NCI-H187 (cell line): ENCODE measurements around the gene IL1RL2.

ENCODE experiments used
- DNase-seq, 2 experiments: peaks; one replicate each; lab custom pipeline; 2025; lab: John Stamatoyannopoulos, UW

Gene IL1RL2

DNA sequence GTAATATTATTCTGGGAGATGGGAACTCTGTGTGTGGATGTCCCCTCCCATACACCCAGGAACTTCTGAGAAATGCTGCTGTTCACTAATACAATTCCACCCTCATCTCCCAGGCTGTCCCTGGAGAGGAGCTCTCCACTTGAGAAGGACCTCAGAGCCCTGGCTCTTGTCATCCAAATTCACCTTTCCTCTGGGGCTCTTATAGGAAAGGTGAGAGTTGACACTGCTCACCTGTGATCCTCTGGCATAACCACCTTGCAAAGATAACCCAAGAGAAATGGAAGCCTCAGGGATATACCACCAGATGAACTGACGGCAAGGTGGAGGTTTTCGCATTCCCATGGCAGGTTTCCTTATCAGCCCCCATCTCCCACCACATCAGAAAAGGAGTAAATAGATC, 52.0 kb downstream of the IL1RL2 start:
- DNase-seq = no peak

DNA sequence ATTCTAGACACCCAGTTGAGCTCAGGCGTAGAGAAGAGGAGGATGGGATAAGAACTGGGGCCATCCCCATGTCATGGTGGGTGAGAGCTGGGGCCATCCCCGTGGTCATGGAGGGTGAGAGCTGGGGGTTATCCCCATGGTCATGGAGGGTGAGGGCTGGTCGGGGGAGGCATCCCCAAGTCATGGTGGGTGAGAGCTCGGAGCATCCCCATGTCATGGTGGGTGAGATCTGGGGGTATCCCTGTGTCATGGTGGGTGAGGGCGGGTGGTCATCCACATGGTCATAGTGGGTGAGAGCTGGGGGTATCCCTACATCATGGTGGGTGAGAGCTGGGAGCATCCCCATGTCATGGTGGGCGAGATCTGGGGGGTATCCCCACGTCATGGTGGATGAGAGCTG, 52.5 kb downstream of the IL1RL2 start:
- DNase-seq = no peak

DNA sequence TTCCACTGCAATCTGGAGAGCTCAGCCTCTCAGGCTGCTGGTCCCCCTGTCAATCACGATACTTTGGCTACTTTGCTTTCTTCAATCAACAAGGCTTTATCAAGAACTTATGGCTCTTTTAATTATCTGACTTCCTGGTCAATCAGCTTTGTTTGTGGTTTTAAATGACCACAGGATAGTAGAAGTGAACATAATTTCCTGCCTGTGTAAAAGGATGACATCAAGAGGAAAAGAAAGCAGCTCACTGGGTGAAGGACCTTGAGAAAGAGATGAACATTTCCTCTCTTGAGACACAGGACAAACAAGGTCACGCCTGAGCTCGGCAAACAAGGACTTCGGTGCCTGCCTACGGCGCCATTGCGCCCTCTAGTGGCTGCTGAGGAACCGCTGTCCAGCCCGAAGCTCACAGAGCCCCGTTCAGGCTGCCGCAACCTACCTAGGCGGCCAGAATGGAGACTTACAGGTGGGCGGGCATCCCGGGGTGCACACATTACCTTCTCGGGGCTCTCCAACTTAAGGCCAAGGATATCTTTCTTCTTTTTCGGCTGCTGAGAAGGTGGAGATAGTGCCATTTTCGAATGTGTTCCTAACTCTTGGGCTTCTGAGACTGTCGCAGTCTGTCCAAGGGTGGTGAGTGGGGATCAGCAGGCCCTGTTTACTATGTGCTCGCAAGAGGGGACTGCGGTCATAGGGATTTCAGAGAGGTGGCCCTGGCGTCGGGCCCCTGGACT, 54.0 kb downstream of the IL1RL2 start:
- peak in 1 of 2 experiments; percentile 3 for DNase-seq

DNA sequence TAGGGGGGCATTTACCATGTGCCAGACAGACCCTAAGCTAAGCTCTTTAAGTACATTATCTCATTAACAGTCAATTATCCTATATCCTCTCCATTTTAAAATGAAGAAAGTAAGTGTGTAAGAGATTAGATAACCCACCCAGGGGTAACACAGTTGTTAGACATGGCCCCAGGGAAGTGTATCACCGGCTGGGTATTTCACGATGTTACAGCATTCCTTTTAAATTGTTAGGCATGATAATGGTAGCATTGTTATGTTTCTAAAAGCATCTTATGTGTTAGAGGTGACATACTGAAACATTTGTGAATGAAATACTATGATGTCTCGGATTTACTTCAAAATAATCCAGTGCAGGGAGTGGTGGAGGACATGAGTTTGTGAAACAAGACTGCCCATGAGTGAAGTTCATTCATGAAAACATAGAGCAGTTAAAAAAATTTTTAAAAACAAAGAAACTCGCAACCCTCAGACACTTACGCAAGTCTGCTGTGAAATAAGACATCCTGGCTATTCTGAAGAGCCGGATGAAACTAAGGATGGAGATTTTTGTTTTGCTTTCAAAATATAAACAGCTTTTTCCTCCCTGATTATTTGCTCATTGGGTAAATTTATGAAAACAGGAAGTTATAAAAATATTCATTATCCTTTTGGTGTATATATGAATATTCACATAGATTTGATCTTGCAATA, 54.9 kb downstream of the IL1RL2 start:
- no peak for DNase-seq

DNA sequence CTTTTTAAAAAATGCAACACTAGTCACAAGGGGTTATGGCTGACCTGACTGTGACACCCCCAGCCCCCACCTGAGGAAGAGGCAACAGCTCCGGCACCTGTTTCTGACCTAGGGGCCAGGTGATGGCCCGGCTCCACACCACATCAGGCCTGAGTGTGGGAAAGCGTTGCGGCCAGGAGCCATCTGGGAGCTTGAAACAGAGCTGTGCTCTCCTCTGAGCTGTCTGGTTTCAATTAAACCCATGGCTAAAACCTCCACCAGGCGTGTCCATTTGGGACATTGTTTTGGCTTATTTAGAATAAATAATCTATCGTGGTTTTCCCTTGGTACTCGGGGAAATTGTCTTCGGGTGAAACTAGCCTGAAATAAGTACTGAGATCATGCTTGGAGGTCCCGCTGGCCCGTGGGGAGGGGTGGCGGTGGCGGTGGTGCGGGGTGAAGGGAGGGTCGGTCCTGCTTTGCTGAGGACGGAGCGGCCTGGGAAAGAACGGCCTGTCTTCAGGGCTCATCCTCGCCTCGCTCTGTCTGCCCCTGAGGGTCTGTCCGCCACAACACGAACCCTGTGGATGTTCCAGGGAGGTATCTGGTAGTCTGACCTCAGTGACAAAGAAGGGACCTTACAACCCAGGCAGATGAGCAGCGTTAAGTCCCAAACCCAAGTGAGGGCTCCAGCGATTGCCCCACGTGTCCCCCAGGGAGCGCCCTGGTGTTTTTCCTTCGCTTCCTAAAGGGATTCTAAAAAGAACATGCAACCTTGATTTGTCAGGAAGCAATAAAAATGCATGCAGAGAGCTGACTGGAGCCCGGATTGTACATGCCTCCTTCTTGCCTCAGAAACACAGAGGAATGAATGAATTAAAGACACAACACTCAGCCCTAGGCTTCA, 58.7 kb downstream of the IL1RL2 start:
- DNase-seq = no peak

DNA sequence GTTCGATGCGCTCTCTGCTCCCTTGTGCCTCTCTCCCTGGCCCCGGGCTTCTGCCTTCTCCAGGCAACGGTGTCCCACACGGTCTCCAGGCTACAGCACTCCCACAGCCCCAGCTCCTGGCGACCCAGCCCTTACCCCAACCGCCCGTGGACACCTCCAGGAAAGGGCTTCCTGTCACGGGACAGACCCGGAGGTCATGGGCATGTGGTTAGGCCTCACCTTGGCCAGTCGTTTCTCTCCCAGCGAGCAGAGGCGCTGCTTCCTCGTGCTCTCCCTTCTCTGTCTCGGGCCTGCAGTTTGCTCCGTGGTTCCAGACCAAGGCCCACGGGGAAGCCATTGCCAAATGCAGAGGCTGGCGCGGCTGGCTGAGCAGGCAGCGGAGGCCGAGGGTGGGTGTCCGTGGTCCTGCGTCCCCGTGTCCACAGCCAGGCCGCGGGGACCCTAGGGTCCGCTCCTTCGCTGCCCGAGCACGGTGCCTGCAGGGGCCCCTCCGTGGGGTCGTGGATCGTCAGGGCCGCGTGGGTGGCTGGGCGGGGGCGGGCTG, 63.5 kb downstream of the IL1RL2 start:
- no peak for DNase-seq

DNA sequence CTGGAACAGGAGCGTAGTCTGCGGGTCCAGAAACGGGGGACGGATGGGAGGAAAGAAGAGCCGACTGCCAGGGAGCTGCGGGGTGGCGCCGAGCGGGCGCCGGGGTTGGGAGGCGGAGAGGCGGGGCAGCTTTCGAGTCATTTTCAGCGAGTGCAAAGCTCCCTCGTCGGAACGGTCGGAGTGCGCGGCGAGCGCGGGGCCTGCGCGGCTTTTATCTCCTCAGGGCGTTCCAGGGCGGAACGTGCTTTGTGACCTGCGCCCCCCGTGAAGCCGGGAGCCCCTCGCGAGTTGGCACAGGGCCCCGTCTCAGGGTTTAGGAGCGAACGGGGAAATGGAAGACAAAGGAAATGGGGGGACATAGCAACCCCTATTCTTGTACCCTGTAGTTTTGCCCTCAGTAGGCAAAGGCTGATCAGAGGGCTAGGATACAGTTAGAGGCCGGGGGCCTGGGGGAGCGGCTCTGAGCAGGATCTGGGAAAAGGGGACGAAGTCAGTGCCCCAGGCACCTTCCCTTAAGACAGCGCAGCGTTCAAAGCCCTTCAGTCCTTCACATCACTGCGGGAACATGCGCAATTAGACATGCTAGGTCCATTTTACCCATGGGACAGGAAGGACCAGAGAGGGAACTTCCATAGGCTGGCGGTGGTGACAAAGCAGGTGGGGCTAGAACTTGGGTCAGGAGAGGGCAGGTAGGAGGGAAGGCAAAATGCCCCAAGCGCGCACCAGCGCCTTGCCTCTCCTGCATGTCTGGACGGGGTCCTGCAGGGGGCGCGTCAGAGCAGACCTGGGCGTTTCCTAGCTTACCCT, 64.4 kb downstream of the IL1RL2 start:
- DNase-seq = no peak

DNA sequence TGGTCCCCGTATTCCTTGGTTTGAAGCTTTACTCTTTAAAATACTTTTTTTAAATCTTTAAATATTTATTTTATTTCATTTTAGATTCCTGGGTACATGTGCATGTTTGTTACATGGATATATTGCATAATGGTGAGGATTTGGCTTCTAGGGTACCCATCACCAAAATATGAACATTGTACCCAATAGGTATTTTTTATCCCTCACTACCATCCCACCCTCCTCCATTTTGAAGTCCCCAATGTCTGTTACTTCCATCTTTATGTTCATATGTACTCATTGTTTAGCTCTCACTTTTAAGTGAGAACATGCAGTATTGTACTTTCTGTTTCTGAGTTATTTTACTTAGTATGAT, 65.0 kb downstream of the IL1RL2 start:
- no peak for DNase-seq

DNA sequence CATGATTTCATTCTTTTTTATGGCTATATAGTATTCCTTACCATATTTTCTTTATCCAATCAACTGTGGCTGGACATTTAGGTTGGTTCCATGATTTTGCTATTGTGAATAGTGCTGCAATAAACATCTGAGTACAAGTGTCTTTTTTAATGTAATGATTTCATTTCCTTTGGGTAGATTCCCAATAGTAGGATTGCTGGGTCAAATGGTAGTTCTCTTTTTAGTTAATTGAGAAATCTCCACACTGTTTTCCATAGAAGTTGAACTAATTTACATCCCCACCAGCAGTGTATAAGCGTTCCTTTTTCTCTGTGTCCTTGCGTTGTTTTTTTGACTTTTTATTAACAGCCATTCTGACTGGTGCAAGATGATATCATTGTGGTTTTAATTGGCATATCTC, 65.4 kb downstream of the IL1RL2 start:
- no peak for DNase-seq

DNA sequence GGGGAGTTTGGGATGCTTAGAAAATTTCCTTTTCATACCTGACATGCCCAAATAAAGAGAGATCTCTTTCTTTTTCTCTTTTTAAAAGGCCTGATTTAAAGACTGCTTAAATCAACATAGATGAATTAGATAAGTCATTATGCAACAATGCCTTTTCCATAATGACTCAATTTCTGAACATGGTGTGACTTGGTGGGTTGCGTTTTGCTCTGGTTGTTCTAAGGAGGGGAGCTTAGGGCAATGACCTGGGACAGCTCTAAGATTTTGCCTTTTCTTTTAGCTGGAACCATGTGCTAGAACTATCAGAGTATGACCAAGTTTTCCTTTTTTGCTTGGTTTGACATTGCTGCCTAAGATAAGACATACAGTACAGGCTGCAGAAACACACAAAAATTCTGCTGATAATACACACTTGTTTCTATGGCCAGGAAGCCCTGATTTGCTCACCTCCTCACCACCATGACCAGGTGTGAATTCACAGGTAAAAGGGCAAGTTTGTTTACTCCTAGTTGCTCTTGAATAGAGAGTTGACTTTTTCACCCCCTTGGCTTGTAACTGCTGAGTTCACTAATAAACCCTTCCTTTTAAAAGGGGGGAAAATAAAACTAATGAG, 66.4 kb downstream of the IL1RL2 start:
- no peak for DNase-seq

DNA sequence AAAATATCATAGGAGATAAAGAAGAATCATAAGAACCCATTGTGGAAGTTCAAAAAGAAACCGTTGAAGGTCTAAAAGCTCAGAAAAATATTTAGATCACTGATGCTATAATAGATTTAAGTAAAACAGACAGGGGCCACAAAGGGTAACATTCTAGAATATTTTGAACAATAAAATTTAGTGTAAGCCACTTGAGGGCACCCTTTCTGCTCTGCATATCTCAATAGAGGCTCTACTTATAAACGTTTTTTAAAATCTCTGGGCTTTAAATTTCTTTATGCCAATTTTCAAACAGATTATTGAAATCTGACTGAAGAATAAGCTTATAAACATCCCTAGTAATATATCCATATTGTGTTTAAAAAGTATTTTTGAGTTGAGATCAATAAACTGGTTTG, 66.9 kb downstream of the IL1RL2 start:
- no peak for DNase-seq

DNA sequence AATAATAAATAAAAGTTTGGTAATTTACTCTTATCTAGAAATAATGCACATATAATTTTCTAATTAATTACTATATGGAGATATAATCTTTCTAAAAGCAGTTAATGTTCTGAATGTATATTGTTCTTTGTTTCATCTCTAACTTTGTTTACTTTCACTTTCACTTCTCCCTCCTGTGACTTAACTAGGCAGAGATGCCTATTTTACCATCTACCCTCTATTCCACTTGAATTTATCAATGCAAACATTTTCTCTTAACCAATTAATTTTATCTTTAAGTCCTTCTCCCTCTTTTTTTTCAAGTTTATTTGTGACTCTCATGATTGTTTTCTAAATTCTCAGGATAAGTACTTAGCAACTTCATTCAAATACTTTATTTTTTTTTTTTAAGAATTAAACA, 69.5 kb downstream of the IL1RL2 start:
- DNase-seq = no peak

DNA sequence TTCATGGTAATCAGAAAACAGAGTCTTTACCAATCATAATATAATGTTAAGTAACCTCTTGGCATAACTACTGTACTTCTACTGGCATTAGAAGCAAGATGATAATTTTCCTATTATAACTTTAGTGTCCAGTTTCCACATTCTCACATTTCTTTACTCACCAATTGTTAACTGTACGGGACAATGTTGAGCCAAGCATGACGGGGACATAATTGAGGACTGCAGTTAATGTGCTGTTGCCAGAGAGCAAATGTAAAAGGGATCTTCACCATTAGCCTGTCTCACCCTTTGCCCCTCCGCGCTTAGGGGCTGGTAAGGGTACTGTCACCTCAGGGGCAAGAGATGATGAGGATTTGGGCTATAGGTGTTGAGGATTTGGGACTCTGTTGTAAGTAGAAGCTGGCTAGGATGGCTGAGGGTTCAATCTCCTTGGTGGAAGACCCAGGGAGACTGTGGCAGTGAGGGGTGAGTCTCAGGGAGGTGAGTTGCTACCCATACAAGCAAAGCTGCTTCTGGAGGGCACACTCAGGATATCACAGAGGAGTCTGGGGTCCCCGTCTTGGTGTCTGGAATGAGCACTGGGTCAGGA, 70.1 kb downstream of the IL1RL2 start:
- no peak for DNase-seq

DNA sequence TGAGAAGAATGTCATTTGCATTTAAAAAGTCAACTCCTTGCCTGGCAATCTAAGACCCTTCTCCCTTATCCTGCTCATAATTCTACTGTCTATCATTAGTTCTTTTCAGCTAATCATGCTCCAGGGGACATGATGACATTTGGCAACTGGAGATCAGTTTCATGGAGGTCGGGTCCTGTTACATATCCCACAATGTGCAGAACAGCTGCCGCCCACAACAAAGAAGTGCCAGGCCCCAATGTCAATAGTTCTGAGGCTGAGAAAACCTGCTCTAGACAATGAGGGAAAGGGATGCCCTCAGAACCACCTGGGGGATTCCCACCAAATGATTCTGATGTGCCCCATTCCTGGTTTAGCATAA, 71.2 kb downstream of the IL1RL2 start:
- DNase-seq = no peak

DNA sequence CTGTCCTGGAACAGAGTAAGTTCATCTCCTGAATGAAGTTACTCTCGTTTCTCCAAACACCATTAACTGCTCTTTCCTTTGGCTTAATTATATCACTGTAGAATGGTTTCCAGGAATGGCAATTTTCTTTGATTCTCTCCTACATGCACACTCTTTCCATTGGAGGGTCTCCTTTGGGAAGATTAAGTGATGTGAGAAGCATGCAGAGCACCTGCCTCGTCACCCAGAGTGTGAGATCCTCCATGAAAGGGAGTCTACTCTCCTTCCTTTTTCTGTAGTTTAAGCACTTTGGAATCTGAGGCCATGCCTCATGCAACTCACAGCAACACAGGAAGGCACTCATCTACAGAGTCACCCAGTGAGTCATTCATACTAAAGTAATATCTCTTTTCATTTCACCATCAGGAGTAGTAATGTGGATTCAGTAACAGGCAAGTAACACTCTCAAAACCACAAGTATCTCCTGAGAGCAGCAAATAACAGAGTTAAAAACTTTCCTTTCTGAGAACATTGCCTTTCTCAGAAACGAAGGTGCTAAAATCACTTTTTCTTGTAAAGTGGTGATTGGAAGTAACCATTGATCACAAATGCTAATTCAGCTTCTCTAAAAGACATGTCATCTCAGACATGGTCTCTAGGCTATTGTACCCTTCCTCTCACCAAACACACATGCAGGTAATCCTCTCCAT, 71.7 kb downstream of the IL1RL2 start:
- no peak for DNase-seq

DNA sequence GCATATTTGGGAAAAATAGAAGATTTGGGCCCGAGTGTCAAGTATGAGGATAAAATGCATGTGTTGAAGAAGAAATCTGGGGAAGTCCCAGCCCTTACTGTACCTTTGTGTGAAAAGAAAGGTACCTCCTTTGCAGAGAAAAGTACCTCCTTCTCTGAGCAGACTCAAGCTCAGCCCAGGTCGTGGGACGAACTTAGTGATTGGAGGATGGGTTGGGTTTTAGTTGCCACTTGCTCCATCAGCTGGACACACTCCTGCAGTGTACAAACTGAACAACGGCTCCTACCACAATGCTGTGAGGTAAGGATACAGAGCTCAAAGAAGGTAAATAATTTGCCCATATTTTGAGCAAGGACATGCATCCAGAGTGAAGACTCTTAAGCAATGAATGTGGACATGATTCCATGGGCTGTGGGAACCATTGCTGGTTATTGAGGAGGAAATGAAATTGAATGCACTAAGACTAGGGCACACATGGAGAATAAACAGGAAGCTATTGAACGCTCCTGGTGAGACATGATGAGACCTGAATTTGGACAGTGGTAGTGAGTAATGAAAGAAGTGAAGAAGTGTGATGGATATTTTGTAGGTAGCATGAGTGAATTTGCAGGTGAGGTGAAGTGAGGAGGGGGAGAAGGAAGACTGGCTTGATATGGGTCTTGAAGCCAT, 74.8 kb downstream of the IL1RL2 start:
- DNase-seq = no peak

DNA sequence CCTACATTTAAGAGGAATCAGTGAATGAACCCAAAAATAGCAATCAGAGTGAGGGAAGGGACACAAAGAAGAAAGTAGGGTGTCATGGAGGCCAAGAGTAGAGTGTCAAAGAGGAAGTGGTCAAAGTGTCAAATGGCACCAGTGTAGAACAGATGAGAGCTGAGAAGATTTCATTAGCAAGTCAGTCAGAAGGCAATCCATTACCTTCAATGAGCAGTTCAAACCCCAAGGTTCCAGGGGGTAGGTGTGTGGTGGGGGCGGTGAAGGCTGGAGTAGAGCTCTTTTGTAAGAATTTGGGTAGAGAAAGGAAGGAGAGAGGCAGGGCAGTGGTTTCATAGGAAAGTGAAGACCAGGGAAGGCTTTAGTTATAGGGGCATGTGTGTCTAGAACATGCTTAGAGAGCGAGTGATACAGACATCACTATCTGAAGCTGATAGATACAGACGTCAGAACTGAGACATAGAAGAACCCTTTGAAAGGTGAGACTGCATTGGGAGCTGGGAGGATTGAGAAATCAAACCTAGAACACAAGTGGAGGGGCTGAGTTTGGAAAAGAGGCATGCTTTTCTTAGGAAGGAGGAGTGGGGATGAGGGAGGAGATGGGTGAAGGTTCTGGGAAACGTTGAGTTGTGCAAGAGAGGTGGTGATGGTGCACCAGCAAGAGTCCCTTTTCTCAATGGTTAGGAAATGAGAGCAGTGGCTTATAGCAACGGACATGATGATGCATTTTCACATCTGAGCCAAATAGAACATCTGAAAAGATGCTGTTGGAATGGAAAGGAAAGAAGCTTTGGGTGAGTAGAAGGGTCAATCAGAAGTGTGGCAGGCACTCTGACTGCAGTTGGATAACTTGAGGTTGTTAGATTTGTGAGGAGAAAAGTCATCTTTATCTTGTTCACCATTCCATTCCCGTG, 75.7 kb downstream of the IL1RL2 start:
- DNase-seq = no peak

DNA sequence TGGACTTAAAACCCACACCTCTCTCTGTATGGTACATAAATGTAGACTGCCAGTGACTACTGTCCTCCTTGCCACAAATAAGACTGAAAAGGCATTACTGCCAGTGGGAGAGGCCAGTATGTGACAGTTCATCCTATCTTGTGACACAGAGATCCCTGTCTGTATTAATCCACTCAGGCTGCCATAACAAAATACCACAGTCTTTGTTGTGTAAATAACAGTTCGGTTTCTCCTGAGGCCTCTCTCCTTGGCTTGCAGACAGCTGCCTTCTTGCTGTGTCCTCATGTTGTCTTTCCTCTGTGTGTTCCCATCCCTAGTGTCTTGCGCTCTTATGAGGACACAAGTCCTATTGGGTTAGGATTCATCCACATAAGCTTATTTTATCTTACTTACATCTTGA, 78.1 kb downstream of the IL1RL2 start:
- DNase-seq = no peak

DNA sequence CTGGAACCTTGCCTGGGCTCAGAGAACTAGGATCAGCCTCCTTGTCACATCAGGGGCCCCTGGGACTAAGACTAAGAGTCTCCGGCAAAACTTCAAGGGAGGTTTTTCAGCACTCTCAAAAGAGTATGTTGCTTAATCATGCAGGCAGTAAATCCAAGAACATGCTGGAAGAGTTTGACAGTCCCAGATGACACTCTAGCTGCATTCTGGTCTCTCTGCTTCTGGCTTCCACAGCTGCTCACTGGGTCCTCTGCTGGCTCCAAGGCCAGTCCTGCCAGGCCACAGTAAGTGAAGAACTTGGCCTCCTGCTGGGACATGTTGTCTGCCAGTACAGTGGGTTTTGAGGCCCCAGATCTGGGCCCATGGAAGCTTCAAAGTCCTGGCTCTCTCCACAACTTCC, 79.4 kb downstream of the IL1RL2 start:
- no peak for DNase-seq
